Measurements from ENCODE around the gene ZSCAN1.

Gene ZSCAN1

GRCh38 chr19:58086825-58087710, 53.2 kb downstream of the ZSCAN1 start:
- no peak for DNase-seq

GRCh38 chr19:58088521-58089052, 54.8 kb downstream of the ZSCAN1 start:
- DNase-seq = no peak

GRCh38 chr19:58089846-58090245, 56.0 kb downstream of the ZSCAN1 start:
- DNase-seq = no peak

GRCh38 chr19:58091251-58091995, 57.6 kb downstream of the ZSCAN1 start:
- no peak for DNase-seq

- DNase-seq = no peak
Observed at GRCh38 chr19:58093071-58093470, 59.2 kb downstream of the ZSCAN1 start.

GRCh38 chr19:58095328-58095727, 61.5 kb downstream of the ZSCAN1 start:
- DNase-seq = no peak

- DNase-seq = no peak
Observed at GRCh38 chr19:58096884-58097283, 63.1 kb downstream of the ZSCAN1 start.

GRCh38 chr19:58097349-58097748, 63.5 kb downstream of the ZSCAN1 start:
- DNase-seq = no peak

GRCh38 chr19:58097781-58098681, 64.2 kb downstream of the ZSCAN1 start, which contains the start of gene ZSCAN18:
Gene ZSCAN18, minus strand, starts transcription at chr19:58098231. Its CDS starts 7,964 bp downstream, at chr19:58090267.
- peak; percentile 90 to 95 for DNase-seq

GRCh38 chr19:58098682-58098998, 64.8 kb downstream of the ZSCAN1 start:
- no peak for DNase-seq
